ENCODE data around the gene PSD2.

DNA sequence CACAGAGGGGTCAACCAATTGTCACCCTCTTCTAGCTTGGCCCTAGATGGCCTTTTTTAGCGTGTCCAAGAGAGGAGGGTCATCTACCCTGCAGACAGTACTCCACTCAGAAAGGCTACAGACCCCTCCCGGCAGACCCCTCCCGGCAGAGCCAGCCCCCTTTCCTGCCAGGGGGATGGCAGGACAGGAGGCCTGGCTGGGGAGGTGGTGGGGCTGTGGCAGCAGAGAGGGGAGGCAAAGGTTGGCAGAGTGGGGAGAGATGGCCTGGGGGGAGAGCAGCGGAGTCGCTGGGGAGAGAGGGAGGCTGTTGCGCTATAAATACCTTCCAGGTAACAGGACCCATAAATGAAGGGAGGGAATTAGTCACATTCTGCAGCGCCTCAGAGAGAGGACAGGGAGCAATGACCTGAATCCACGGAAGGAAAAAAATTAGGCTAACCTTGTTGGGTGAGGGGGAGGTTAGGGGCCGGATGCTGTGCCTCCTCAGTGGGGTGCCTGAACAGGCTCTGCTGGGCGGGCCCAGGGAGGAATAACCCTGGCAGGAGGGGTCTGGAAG lies 32.9 kb upstream of the PSD2 start:
- TF ChIP-seq EZH2 (IDR thresholded peaks at IDR 0.05; ENCODE audit: insufficient read depth, poor library complexity, severe bottlenecking) (no peak), EZH2phosphoT487 (IDR thresholded peaks at IDR 0.05; ENCODE audit: insufficient read depth, low read depth) (no peak)

Data from GM23248 (cell line).